Retinal pigment epithelial cell (primary cell): ENCODE data around the gene DAAM2.
A peak's percentile ranks its signal among the peaks of the same experiment; 100 is the strongest.

Experiments
- DNase-seq: peaks from one replicate; pipeline ENCODE4 v3.0.0-alpha.2; 2010; ENCODE audit warnings: low read depth
- H3K4me3 ChIP-seq: 2 replicates; pipeline ENCODE4 v1.5.1; 2011; ENCODE audit warnings: mild to moderate bottlenecking, low read length, control low read depth, moderate library complexity
- CTCF ChIP-seq: conservative IDR thresholded peaks from 2 replicates; pipeline ENCODE4 v1.5.1; 2011; ENCODE audit warnings: low read depth, low read length, control low read depth, inconsistent platforms

Gene DAAM2

GRCh38 chr6:39787322-39787721 is 4.9 kb upstream of the DAAM2 start:
- no peak for TF ChIP-seq CTCF

GRCh38 chr6:39790772-39791171 is 1.4 kb upstream of the DAAM2 start:
- H3K4me3 ChIP-seq, result no peak overlapping the region
- no peak for TF ChIP-seq CTCF
- no peak for DNase-seq

More at GRCh38 chr6:39787322-39787721, 4.9 kb upstream of the DAAM2 start:
- no peak for DNase-seq
- H3K4me3 ChIP-seq, result no peak overlapping the region

GRCh38 chr6:39791311-39791710 is 865 bp upstream of the DAAM2 start:
- no peak overlapping the region for H3K4me3 ChIP-seq
- peak; percentile 46 for TF ChIP-seq CTCF
- no peak for DNase-seq

- TF ChIP-seq CTCF, result no peak
- DNase-seq, result no peak
- peak overlapping the region; percentile 88 for H3K4me3 ChIP-seq
These were observed 619 bp downstream of the DAAM2 start for GRCh38 chr6:39792540-39793450.

GRCh38 chr6:39793516-39793915 is 1.3 kb downstream of the DAAM2 start:
- TF ChIP-seq CTCF, result no peak
- no peak for DNase-seq
- peak overlapping the region; percentile 88 for H3K4me3 ChIP-seq

GRCh38 chr6:39794231-39794630 is 2.1 kb downstream of the DAAM2 start:
- TF ChIP-seq CTCF, result peak; percentile 23
- DNase-seq, result no peak

GRCh38 chr6:39797751-39798150 is 5.6 kb downstream of the DAAM2 start:
- H3K4me3 ChIP-seq, result no peak overlapping the region
- DNase-seq, result no peak
- no peak for TF ChIP-seq CTCF

More at GRCh38 chr6:39794231-39794630, 2.1 kb downstream of the DAAM2 start:
- peak overlapping the region; percentile 88 for H3K4me3 ChIP-seq
